IMR-90 (cell line): ENCODE results near the gene VRK2. TPM values are rescaled to one million over a fixed set of nuclear protein-coding genes. Genes with fewer than 3 reads are reported as not detected.

Experiments
- ATAC-seq: fragments of 200-7000 bp; cut with Tn5 transposase; 2 replicates; pipeline ENCODE4 v1.9.1; 2020; ENCODE audit warnings: low read depth, mild to moderate bottlenecking, moderate library complexity
- BruUV-seq: library from RNA; stranded (reverse); fragments of 400-500 nt; replicated peaks from 2 replicates; lab custom pipeline; 2021; lab: Mats Ljungman, UMichigan
- CTCF ChIA-PET: fragments of 300-600 bp; formaldehyde crosslinking; extraction: SDS; loops from one replicate; lab custom pipeline; 2021; ENCODE audit warnings: antibody characterized with exemption; lab: Yijun Ruan, JAX
- POLR2A ChIA-PET: fragments of 300-600 bp; sonication (Branson Sonifier 250); formaldehyde crosslinking; loops from one replicate; lab custom pipeline; 2022; ENCODE audit warnings: antibody characterized with exemption; ENCODE audit not compliant: unreplicated experiment; lab: Charles Lee
- DNase-seq: peaks from one replicate; pipeline ENCODE4 v3.0.0; 2013
- H2AFZ ChIP-seq: replicated peaks from 2 replicates; pipeline ENCODE3; 2013; ENCODE audit warnings: low read length, mild to moderate bottlenecking; ENCODE audit not compliant: poor library complexity
- H2AK5ac ChIP-seq: 2 replicates; pipeline ENCODE4 v1.6.1; 2013; ENCODE audit warnings: low read depth, low read length, inconsistent platforms
- H2AK9ac ChIP-seq: replicated peaks from 2 replicates; pipeline ENCODE3; 2013; ENCODE audit warnings: mild to moderate bottlenecking, low read depth, low read length, moderate library complexity; ENCODE audit not compliant: poor library complexity
- H2BK120ac ChIP-seq: 2 replicates; pipeline ENCODE4 v1.6.1; 2013; ENCODE audit warnings: low read depth, low read length, inconsistent platforms
- H2BK15ac ChIP-seq: 3 replicates; pipeline ENCODE4 v1.6.1; 2013; ENCODE audit warnings: low read depth, low read length, inconsistent platforms
- H2BK20ac ChIP-seq: 2 replicates; pipeline ENCODE4 v1.6.1; 2013; ENCODE audit warnings: low read depth, mild to moderate bottlenecking, inconsistent platforms, low read length, moderate library complexity
- H2BK5ac ChIP-seq: 2 replicates; pipeline ENCODE4 v1.6.1; 2013; ENCODE audit warnings: mild to moderate bottlenecking, low read depth, low read length, inconsistent platforms; ENCODE audit not compliant: poor library complexity, severe bottlenecking
- H3K14ac ChIP-seq: replicated peaks from 2 replicates; pipeline ENCODE4 v1.6.1; 2013; ENCODE audit warnings: low read depth, low read length, inconsistent platforms
- H3K18ac ChIP-seq: 2 replicates; pipeline ENCODE4 v1.6.1; 2013; ENCODE audit warnings: low read depth, low read length, control low read depth
- H3K23ac ChIP-seq: 2 replicates; pipeline ENCODE4 v1.6.1; 2013; ENCODE audit warnings: low read depth, low read length, inconsistent platforms
- H3K27ac ChIP-seq: 2 replicates; pipeline ENCODE4 v1.5.1; 2013; ENCODE audit warnings: mild to moderate bottlenecking, control low read depth, low read length; ENCODE audit not compliant: insufficient read depth
- H3K27me3 ChIP-seq: 2 replicates; pipeline ENCODE4 v1.6.1; 2013; ENCODE audit warnings: low read length; ENCODE audit not compliant: control insufficient read depth, insufficient read depth
- H3K36me3 ChIP-seq: 2 replicates; pipeline ENCODE4 v1.6.1; 2013; ENCODE audit warnings: low read length, mixed read lengths; ENCODE audit not compliant: control insufficient read depth, insufficient read depth
- H3K4ac ChIP-seq: 2 replicates; pipeline ENCODE4 v1.6.1; 2013; ENCODE audit warnings: low read depth, low read length, inconsistent platforms
- H3K4me1 ChIP-seq: 2 replicates; pipeline ENCODE4 v1.6.1; 2013; ENCODE audit warnings: low read length, mixed read lengths; ENCODE audit not compliant: control insufficient read depth, insufficient read depth
- H3K4me2 ChIP-seq: 2 replicates; pipeline ENCODE4 v1.6.1; 2013; ENCODE audit warnings: low read depth, mild to moderate bottlenecking, control low read depth, low read length, moderate library complexity
- H3K4me3 ChIP-seq: 2 replicates; pipeline ENCODE4 v1.5.1; 2013; ENCODE audit warnings: low read depth, mild to moderate bottlenecking, control low read depth, low read length, moderate library complexity; ENCODE audit not compliant: insufficient read depth
- H3K56ac ChIP-seq: 2 replicates; pipeline ENCODE4 v1.6.1; 2013; ENCODE audit warnings: low read length, inconsistent platforms; ENCODE audit not compliant: insufficient read depth; ENCODE audit errors: extremely low read depth
- H3K79me1 ChIP-seq, 2 experiments: 2 replicates each; pipeline ENCODE4 v1.6.1; 2013; ENCODE audit warnings: low read length in 2 of 2, inconsistent platforms in 1 of 2, low read depth in 1 of 2
- H3K9ac ChIP-seq: 2 replicates; pipeline ENCODE4 v1.6.1; 2013; ENCODE audit warnings: low read depth, low read length, control low read depth
- H3K9me1 ChIP-seq: 2 replicates; pipeline ENCODE4 v1.6.1; 2013; ENCODE audit warnings: low read length, inconsistent platforms; ENCODE audit not compliant: insufficient read depth
- H3K9me3 ChIP-seq: 2 replicates; pipeline ENCODE4 v1.6.1; 2013; ENCODE audit warnings: low read length; ENCODE audit not compliant: control insufficient read depth, insufficient read depth
- H4K20me1 ChIP-seq: 2 replicates; pipeline ENCODE4 v1.6.1; 2013; ENCODE audit warnings: low read length, inconsistent platforms; ENCODE audit not compliant: insufficient read depth
- H4K5ac ChIP-seq: 2 replicates; pipeline ENCODE4 v1.6.1; 2013; ENCODE audit warnings: mild to moderate bottlenecking, low read depth, low read length, control low read depth
- H4K8ac ChIP-seq, 2 experiments: 2 replicates each; pipeline ENCODE4 v1.6.1; 2013; ENCODE audit warnings: low read depth in 2 of 2, low read length in 2 of 2, control low read depth in 1 of 2, inconsistent platforms in 1 of 2
- H4K91ac ChIP-seq: 2 replicates; pipeline ENCODE4 v1.6.1; 2013; ENCODE audit warnings: low read depth, low read length, inconsistent platforms; ENCODE audit not compliant: insufficient read depth
- BHLHE40 ChIP-seq: fragments of 150-350 bp; IDR thresholded peaks from 2 replicates; pipeline ENCODE4 v1.6.1; 2016; ENCODE audit warnings: mild to moderate bottlenecking, low read depth, low read length
- CEBPB ChIP-seq: IDR thresholded peaks from 2 replicates; pipeline ENCODE4 v1.6.1; 2012; ENCODE audit warnings: low read depth, low read length, improper control_type of control experiment
- CHD1 ChIP-seq: IDR thresholded peaks from 2 replicates; pipeline ENCODE4 v1.6.1; 2012; ENCODE audit warnings: low read depth, low read length, improper control_type of control experiment
- ELK1 ChIP-seq: fragments of 150-350 bp; IDR thresholded peaks from 2 replicates; pipeline ENCODE4 v1.6.1; 2016; ENCODE audit warnings: low read depth, mild to moderate bottlenecking, low read length, moderate library complexity, borderline replicate concordance
- FOS ChIP-seq: fragments of 150-350 bp; IDR thresholded peaks from 2 replicates; pipeline ENCODE4 v1.6.1; 2016; ENCODE audit warnings: low read depth, low read length
- MAFK ChIP-seq: IDR thresholded peaks from 2 replicates; pipeline ENCODE4 v1.6.1; 2012; ENCODE audit warnings: low read depth, low read length, improper control_type of control experiment
- MAZ ChIP-seq: IDR thresholded peaks from 2 replicates; pipeline ENCODE4 v1.6.1; 2012; ENCODE audit warnings: low read depth, mild to moderate bottlenecking, low read length, improper control_type of control experiment, moderate library complexity, borderline replicate concordance
- MXI1 ChIP-seq: IDR thresholded peaks from 2 replicates; pipeline ENCODE4 v1.6.1; 2012; ENCODE audit warnings: low read depth, mild to moderate bottlenecking, low read length, moderate library complexity, borderline replicate concordance
- NFE2L2 ChIP-seq: fragments of 150-350 bp; IDR thresholded peaks from 2 replicates; pipeline ENCODE4 v1.6.1; 2016; ENCODE audit warnings: low read depth, mild to moderate bottlenecking, low read length
- POLR2A ChIP-seq: IDR thresholded peaks from 2 replicates; pipeline ENCODE4 v1.6.1; 2012; ENCODE audit warnings: mild to moderate bottlenecking, low read depth, low read length
- RAD21 ChIP-seq: IDR thresholded peaks from 2 replicates; pipeline ENCODE4 v1.6.1; 2012; ENCODE audit warnings: low read length, improper control_type of control experiment
- RCOR1 ChIP-seq: IDR thresholded peaks from 2 replicates; pipeline ENCODE4 v1.6.1; 2012; ENCODE audit warnings: mild to moderate bottlenecking, low read length, improper control_type of control experiment; ENCODE audit not compliant: insufficient replicate concordance
- RFX5 ChIP-seq: IDR thresholded peaks from 2 replicates; pipeline ENCODE4 v1.8.0; 2012; ENCODE audit warnings: low read depth, mild to moderate bottlenecking, low read length, moderate library complexity
- SMC3 ChIP-seq: fragments of 150-350 bp; IDR thresholded peaks from 2 replicates; pipeline ENCODE4 v1.6.1; 2016; ENCODE audit warnings: low read depth, mild to moderate bottlenecking, antibody characterized with exemption, low read length, moderate library complexity
- USF2 ChIP-seq: fragments of 150-350 bp; IDR thresholded peaks from 2 replicates; pipeline ENCODE4 v1.6.1; 2017; ENCODE audit warnings: mild to moderate bottlenecking, antibody characterized with exemption, low read length, low read depth
- WGBS, 2 experiments: methylation state at CpG; one replicate each; pipeline versions ENCODE4 v1.1.5 to v1.1.7; 2013; ENCODE audit warnings: missing lambda C conversion rate in 2 of 2; ENCODE audit not compliant: insufficient read length in 1 of 2; ENCODE audit errors: extremely low coverage in 2 of 2; 5-methylcytosine and 5-hydroxymethylcytosine counted together
- dilution Hi-C: fragments of 300-500 bp; cut with HindIII; formaldehyde crosslinking; loops from one replicate; pipeline ENCODE4 v1.14.3; 2018; ENCODE audit warnings: low sequenced_read_pairs; ENCODE audit not compliant: unreplicated experiment
- in situ Hi-C: fragments of 300-500 bp; cut with MboI; formaldehyde crosslinking; loops from 3 replicates; pipeline ENCODE4 v1.14.3; 2019; ENCODE audit warnings: low sequenced_read_pairs, inconsistent platforms, mixed read lengths
- intact Hi-C: fragments of 100-400 bp; cut with micrococcal nuclease; formaldehyde crosslinking; loops from 2 replicates; pipeline ENCODE4 v1.10.0; 2022
- polyA plus RNA-seq, 3 experiments: library from polyadenylated mRNA; depleted of rRNA; stranded (reverse); fragments of >200 nt; gene quantifications; 2 replicates each; pipeline ENCODE4 v1.2.3, GENCODE V29; 2012; ENCODE audit warnings: low replicate concordance in 1 of 3
- total RNA-seq: library from RNA; depleted of rRNA; stranded (reverse); fragments of >200 nt; gene quantifications from 2 replicates; pipeline ENCODE4 v1.2.3, GENCODE V29; 2012
- TF ChIP-seq, protein P1 (sequence below): conservative IDR thresholded peaks from 2 replicates; pipeline ENCODE4 v1.5.1; 2012; ENCODE audit warnings: mild to moderate bottlenecking, low read depth, low read length, improper control_type of control experiment

The VRK2 gene
- total and polyA plus RNA-seq, 2 of the 4 experiments (the other 2 are of a cell fraction), result 12.2 to 22.8 TPM

DNA sequence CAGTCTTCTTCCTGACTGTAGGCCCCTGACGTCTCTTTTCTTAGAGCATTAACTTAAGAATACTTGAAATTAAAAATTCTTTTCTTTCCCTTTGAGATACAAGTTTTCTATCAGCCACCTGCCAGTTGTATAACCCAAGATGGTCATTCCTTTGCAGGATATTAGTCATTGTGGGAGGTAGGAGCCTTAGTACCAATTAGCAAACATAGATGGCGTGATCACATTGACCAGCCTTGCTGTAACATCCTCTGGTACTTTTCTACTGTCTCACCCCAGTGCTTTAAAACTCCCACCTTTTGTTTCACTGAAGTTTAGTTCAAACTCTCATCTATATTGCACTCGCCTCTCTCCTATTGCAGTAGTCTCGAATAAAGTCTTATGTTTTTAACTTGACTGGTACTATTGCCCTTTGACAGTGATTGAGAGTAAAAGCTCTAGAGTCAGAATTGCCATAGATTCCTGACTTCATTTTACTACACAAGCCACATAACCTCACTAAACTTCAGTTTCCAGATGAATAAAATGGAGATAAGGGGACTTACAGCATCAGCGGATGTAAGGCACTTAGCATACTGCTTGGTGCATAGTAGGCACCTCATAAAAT is 74.1 kb downstream of the VRK2 start:
- no peak overlapping the region for H4K8ac ChIP-seq
- no peak overlapping the region for H3K18ac ChIP-seq
- BruUV-seq, result no TSS peak
- H4K91ac ChIP-seq, result no peak overlapping the region
- H2AFZ ChIP-seq, result no peak overlapping the region
- no peak overlapping the region for H4K5ac ChIP-seq
- ChIA-PET POLR2A (no interaction called here), CTCF (no interaction called here)
- H3K27ac ChIP-seq, result no peak overlapping the region
- in situ Hi-C loops (no loop called here), dilution Hi-C loops (no loop called here), intact Hi-C loops (no loop called here)
- H3K9ac ChIP-seq, result no peak overlapping the region
- no peak overlapping the region for H2AK5ac ChIP-seq
- H3K14ac ChIP-seq, result no peak overlapping the region
- no peak overlapping the region for H3K56ac ChIP-seq
- no peak overlapping the region for H2BK15ac ChIP-seq
- no peaks in the 10 kb centered on the region for H3K4me1 ChIP-seq
- H2BK5ac ChIP-seq, result no peak overlapping the region
- no peak overlapping the region for H2BK120ac ChIP-seq
- H3K36me3 ChIP-seq, result no peaks in the 10 kb centered on the region
- H3K9me1 ChIP-seq, result peaks cover 3% of the 10 kb centered on the region; the same call in 1 of the 2 replicates
- ATAC-seq (no peak), DNase-seq (no peak)
- no peaks in the 10 kb centered on the region for H3K9me3 ChIP-seq
- TF ChIP-seq, protein P1, sequence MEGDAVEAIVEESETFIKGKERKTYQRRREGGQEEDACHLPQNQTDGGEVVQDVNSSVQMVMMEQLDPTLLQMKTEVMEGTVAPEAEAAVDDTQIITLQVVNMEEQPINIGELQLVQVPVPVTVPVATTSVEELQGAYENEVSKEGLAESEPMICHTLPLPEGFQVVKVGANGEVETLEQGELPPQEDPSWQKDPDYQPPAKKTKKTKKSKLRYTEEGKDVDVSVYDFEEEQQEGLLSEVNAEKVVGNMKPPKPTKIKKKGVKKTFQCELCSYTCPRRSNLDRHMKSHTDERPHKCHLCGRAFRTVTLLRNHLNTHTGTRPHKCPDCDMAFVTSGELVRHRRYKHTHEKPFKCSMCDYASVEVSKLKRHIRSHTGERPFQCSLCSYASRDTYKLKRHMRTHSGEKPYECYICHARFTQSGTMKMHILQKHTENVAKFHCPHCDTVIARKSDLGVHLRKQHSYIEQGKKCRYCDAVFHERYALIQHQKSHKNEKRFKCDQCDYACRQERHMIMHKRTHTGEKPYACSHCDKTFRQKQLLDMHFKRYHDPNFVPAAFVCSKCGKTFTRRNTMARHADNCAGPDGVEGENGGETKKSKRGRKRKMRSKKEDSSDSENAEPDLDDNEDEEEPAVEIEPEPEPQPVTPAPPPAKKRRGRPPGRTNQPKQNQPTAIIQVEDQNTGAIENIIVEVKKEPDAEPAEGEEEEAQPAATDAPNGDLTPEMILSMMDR, result no peak
- TF ChIP-seq POLR2A, result no peak
- TF ChIP-seq CHD1, result no peak
- no peak for TF ChIP-seq RAD21
- no peak for TF ChIP-seq RCOR1
- no peak for TF ChIP-seq SMC3
- no peak for TF ChIP-seq NFE2L2
- TF ChIP-seq USF2, result no peak
- TF ChIP-seq RFX5, result no peak
- no peak for TF ChIP-seq MAZ
- no peak for TF ChIP-seq BHLHE40
- no peak for TF ChIP-seq CEBPB
- no peak for TF ChIP-seq MXI1
- no peak for TF ChIP-seq FOS
- no peak for TF ChIP-seq ELK1
- no peak for TF ChIP-seq MAFK
- no peak overlapping the region for H2AK9ac ChIP-seq
- H3K4me2 ChIP-seq, result no peak overlapping the region
- no peak overlapping the region for H2BK20ac ChIP-seq
- H3K27me3 ChIP-seq, result no peaks in the 10 kb centered on the region
- no peak overlapping the region for H3K4me3 ChIP-seq
- no CpG with 5 or more reads among the region's 5 CpGs for WGBS, 2 experiments
- H3K23ac ChIP-seq, result no peak overlapping the region
- H3K4ac ChIP-seq, result no peak overlapping the region
- no peaks in the 10 kb centered on the region for H4K20me1 ChIP-seq
- H3K79me1 ChIP-seq, result peaks cover 5 to 7% of the 10 kb centered on the region in 2 experiments; a peak in 1 of 4 replicates
